GM18907 (cell line): ENCODE measurements around the gene BRD1.
"Not testable (repeated sequence)": the region's sequence is repeated elsewhere in the genome, so short reads cannot be mapped to it uniquely, and the experiment has no call there.

Source experiments
- ATAC-seq: cut with Tn5 transposase; IDR thresholded peaks from one replicate; pipeline ENCODE4 v1.9.1; 2021; ENCODE audit warnings: mild to moderate bottlenecking, moderate library complexity; ENCODE audit not compliant: unreplicated experiment

The BRD1 gene

DNA sequence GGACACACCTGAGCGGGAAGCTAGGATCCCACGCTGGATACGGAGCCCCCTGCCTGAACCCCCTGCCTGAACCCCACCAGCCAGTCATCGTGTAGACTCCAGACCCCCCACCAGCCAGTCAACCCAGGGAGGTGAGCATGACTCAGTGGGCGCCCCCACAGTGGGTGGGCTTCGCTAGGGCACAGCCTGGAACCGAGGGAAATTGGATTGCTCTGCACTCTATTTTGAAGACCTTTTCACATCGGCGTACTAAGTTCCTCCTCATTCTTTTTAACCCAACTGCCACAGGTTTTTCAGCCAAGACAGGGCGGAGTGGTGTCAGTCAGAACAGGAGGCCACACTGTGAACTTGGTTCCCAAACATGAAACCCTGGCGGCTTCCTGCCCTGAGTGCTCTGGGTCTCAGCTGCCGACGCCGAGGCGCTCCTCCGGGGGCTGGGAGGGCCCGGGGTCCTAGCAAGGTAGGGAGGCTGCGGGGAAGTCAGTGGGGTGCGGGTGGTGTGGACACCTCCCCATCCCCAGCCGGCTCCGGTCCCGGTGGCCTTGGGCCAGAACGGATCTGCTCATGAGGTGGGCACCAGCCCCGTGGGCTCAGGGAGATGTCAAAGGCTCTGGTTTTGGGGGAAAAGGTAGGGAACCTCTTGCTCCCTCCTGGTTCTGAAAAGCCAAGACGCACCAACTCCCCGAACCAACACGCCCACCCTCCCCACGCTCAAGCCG, 57.0 kb downstream of the BRD1 start:
- ATAC-seq: no peak

DNA sequence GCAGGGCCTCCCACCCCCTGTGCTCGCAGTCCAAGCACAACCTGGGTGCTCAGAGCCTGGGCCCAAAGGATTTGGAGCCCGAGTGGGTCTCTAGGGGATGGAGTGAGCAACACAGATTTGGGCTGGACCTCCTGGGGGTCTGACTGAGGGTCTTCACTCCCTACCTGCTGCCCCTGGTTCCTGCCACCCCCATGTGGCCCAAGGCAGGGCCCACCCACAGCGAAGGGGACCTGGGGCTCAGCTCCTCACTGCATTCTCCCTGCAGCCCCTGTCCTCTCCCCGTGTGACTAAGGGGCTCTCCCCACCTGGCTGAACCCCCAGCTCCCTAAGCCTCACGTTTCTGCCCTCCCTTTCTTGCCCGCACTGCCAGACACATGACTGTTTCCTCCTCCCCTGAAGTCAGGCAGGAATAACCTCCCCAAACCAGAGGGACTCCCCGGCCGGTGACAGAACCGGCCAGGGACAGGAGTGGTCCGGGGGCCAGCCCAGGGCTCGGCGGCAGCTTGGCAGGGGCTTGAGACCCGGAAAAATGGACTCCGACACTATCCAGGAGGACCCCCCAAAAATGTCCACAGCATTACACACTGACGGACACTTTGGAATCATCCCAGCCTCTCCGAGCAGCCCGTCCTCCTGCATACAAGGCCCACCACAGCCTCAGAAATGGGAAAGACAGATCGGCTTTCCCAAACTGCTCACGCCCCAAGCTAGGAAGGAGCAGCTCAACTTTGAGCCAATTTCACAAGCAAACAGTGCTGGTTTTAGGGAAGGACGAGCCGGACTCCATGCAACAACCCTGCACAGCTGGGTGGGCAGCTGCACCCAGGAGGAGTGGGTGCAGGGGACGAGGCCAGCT, 57.8 kb downstream of the BRD1 start:
- no peak for ATAC-seq

DNA sequence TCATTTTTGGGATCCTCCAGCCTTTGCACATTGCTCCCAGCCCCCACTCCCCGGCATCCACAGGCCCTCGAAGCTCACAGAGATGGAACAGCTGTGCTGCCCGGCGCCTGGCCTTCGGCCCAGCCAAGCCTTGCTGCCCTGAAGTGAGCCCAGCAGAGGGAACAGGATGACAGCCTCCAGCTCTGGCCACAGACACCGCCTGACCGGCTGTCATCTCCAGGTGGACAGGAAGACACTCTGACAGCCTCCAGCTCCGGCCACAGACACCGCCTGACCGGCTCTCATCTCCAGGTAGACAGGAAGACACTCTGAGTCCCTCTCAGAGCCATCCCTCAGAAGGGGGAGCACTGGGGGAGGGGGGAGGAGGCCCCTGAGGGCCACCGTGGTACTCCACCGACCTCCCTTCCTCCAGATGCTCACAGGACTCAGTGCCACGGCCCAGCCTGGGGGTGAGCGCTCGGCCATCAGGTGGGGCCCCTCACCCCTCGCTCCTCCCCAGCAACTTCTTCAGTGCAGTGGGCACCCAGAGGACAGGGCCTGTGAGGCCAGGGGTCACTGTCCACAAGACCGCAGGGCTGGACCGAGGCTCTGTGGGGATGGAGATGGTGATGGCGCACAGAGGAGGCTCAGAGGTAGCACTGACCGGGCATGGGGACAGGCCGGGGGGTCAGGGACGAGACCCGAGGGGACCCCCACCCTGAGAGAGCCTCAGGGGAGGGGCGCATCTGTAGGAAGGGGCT, 58.6 kb downstream of the BRD1 start:
- no peak for ATAC-seq

DNA sequence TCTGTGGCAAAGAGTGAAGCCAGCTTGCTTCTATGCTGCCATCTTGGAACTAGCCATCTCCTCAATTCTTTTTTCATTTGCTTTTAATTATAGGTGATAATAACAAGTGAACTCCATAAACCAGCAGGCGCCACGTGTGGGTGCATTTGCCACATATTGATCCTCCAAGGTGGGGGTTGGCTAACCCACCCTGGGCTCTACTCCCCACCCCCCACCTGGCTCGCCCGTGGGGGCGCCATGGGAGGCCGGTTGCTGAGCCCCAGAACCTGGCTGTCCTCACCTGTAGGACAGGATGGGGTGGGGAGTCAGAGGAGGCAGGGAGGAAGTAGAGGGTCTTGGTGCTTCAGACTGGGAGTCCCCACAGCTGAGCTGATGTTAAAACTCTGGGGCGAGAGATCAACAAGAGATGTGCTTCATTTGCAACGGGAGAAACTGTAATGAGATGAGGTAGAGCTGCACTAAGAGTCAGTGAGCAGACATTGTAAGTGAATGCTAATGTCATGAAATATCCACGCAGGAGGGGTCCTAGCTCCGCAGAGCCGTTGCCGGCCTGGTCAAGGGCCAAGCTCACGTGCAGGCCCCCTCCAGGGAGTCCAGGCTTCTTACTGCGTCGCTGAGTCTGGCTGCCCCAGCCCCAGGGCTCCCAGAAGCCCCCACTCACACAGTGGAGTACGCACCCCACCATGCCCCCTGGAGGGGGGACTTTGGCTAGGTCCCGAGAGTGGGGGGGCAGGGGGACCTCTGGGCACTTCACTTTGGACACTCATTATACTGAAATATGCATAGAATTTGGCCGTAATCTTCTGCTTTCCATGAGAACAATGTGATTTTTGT, 59.4 kb downstream of the BRD1 start:
- ATAC-seq: no peak

DNA sequence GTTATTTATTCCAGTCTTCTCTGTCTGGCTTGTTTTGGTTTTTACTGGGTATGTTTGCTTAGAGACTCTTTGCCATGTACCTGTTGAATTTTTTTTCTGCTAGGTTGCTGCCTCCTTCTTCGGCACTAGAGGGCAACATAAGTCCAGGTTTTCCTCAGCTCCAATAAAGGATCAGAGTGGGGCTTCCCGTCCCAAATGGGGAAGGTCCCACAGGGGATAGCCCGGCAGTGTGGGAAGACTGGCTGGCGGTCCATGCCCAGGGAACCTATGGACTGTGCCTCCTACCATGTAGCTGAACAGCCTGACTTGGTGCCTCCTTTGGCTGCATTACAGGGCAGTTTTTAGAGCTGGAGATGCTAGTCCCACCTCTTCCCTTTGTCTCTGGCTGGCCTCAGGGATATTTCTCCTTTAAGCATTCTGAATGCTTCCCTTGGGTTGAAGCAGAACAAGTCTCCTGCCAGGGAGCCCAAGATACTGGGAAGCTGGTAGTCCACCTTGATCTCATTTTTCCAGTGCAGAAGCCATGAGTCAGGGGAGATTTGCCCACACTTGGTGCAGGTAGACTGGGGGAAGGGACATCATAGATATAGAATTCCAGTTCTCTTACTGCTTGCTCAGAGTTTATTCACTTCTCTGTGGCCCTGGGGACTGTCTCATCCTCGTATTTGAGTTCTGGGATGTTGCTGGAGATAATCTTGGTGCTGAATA, 60.2 kb downstream of the BRD1 start:
- ATAC-seq: no peak

DNA sequence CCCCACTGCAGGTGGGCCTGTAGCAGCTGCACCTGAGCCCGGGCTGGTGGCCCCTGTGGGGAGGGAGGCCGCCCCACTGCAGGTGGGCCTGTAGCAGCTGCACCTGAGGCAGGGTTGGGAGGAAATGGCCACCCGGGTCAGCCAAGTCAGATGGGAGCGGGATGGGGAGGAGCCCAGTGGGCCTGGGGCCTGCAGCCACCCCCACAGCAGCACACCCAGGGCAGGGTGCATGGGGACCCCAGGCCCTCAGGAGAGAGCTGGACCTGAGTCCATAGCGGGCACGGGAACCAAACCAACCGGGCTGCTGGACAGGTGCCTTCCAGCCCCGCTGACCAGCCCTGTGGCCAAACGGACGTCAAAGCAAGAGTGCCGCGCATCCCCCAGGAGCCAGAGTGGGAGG, 61.7 kb downstream of the BRD1 start:
- ATAC-seq: no peak

DNA sequence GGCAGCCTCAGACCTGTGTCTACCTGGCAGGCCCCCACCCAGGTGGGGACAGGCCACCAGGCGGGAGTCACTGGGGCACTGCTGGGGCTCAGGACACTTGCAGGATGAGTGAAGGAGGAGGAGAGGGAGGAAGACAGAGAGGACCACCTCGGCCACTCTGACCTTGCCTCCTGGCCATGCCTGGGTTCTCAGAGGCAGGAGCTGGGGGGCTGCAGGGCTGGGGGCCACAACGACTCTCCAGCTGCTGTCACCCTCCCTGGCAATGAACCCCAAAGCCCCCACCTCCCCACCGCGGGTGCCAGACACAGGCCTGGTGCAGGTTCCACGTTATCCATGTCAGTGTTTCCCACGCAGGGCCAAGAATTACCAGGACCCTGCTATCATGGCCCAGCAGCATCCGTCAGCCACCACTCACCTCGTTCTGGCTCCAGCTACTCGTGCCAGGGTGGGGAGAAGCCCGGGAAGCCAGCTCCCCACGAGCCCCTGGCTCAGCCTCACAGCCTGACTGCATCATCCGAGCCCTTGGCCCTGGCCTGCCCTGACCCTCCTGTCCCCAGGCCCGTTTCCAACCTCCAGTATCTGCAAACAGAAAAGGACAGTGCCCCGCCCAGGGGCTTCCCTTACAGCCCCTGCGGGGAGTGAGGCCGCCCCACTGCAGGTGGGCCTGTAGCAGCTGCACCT, 62.4 kb downstream of the BRD1 start:
- ATAC-seq: no peak

DNA sequence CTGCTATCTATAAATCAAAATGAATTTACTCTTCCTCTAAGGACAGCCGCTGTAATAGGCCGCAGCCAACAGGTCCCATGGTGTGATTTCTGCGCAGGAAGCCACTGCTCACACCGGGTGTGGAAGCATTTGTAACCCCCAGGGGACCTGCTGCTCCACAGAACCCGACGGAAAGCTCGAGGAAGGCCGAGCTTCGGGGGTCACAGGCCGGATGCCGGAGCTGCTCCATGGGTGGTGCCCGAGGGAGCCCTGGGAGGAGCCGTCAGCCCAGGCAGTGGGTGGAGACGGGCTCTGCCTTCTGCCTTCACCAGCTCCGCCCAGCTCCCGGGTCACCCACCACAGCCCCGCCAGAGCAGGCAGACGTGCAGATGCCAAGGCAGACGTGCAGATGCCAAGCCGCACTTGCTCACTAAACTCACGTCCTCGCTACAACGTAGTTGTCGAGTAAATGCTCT, 63.5 kb downstream of the BRD1 start:
- no peak for ATAC-seq

DNA sequence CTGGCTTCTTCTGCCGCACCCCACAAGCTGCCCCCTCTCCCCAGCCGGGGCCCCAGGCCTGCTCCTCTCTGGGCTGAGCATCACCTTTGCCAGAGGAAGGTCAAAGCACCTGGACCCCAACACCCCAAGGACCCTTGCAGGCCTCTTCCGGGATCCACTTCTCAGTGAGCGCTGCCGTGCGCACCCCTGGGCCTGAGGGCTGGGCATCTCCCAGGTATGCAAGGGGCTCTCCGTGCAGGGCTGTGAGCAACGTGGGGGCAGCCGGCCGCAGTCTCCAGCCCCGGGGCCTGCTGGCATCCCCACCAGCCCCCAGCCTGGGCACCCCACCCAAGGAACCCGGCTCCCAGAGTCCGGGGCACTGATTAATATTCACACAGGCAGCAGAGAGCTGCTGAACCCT, 64.0 kb downstream of the BRD1 start:
- ATAC-seq: no peak

DNA sequence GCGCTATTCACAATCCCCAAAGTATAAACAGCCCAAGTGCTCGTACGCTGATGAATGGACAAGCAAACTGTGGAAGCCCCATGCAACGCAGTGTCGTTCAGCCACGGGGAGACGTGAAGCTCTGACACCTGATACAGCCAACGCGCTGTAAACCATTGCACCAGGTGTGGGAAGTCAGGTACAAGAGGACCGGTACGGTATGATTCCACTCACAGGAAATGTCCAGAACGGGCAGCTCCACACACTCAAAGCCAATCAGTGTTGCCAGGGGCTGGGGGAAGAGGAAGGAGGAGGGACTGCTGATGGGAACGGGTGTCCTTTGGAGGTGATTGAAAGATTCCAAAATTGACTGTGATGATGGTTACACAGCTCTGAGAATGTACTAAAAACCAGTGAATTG, 64.5 kb downstream of the BRD1 start:
- ATAC-seq: no peak

DNA sequence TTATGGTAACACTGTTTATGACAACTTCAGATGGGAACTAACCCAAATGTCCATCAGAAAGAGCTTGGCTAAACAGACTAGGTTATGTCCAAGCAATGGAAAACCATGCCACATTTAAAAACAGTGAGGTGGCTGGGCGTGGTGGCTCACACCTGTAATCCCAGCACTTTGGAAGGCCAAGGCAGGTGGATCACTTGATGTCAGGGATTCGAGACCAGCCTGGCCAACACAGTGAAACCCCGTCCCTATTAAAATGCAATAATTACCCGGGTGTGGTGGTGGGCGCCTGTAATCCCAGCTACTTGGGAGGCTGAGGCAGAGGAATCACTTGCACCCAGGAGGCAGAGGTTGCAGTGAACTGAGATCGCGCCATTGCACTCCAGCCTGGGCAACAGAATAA, 65.1 kb downstream of the BRD1 start:
- ATAC-seq: not testable (repeated sequence)

DNA sequence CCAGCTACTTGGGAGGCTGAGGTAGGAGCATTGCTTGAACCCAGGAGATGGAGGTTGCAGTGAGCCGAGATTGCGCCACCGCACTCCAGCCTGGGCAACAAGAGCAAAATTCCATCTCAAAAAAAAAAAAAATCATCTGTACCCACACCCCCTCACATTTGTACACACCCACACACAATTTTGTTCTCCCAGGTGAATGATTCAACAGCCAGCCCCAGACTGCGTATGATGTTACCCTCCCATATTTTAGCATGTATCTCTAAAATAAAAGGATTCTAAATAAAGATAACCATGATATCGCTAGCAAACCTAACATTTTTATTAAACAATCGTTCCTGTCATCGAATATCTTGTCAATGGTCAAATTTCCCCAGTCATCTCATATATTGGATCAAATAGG, 65.8 kb downstream of the BRD1 start:
- no peak for ATAC-seq

DNA sequence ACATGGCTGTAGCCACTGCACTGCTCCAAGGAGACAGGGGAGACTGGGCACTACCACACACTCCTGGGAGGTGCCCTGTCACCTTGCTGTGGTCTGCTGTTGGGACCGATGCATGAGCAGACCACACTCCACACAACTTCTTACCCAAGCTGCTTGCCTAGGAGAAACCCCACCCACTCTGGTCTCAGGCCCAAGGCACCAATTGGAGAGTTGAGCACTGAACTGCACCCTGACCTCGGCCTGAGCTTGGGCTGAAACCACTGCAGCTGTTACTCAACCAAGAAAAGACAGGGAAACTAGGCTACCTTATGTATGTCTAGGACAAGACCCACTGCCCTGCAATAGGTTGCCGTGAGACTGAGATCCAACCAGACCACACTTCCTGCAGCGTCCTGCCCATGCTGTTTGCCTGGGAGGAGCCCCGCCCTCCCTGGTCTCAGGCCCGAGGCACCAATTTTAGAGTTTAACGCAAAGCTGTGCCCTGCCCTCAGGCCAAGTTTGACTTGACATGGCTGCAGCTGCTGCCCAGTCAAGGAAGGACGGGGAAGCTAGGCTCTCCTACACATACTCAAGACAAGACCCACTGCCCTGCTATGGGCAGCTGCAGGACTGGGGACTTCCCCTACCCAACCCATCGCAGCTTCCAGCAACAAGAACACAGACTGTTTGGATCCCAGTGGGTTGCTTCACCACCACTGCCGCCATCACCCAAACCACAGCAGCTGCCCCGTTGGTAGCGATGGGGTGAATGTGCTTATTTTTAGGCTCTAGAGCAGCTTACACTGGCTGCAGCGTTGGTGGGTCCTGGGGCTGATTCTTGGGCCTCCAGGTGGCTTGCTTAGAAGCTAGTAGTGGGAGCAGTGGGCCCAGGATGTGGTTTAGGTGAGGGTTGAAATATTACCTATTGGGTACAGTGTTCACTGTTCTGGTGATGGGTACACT, 66.8 kb downstream of the BRD1 start:
- peak; percentile 72 for ATAC-seq

DNA sequence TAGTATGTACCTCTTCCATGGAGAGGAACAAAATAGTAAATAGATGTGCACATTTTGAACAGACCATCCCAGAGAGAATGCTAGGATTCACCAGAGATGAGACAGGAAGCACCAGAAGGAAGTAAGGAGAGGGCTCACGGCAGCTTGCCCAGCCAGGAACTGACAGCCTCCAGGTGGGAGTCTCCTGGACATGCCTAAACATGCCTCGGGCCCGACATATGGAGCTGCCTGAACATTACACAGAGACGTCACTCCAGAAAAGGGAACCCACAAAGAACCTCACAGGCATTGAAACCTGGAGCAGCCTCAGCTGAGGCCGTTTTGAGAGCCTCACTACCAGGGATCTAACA, 67.4 kb downstream of the BRD1 start:
- ATAC-seq: no peak

DNA sequence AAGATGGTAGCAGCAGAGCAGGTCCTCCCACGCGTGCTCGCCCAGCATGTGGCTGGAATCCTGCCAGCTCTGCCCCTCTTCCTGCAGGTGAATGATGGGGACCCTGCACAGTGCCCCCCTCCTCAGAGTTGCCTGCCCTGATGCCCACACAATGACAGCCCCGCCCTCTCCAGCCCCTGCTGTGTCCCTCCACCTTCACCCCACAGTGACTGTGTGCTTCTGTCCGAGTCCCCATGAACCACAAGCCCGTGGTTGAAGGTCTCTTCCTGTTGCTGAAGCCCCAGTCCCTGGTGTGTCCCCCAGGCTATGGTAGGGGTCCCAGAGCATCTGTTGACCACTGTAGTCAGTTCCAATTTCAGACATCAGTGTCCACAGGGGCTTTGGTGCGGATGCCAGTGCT, 71.0 kb downstream of the BRD1 start:
- no peak for ATAC-seq

DNA sequence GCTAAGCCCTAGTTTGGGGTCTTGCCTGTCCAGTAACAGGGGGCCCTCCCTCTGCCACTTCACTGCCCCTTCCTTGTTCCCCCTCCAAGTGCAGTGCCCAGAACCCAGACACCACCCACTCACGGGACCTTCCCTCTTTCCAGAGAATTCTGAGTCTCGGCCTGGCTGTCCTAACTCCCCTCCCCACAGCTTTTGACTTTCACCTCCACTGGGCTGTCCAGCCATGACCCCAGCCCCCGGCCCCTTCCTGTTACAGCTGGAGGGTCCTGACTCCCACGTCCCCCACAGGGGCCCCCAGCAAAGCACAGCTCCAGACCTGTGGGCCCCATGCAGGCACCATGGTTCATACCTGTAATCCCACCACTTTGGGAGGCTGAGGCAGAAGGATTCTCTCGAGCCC, 71.5 kb downstream of the BRD1 start:
- no peak for ATAC-seq

DNA sequence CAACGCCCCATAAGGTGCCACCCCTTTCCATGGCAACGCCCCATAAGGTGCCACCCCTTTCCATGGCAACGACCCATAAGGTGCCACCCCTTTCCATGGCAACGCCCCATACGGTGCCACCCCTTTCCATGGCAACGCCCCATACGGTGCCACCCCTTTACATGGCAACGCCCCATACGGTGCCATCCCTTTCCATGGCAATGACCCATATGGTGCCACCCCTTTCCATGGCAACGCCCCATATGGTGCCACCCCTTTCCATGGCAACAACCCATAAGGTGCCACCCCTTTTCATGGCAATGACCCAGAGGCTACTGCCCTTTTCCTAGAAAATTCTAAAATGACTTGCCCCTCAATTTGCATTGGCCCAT, 72.1 kb downstream of the BRD1 start:
- no peak for ATAC-seq
